SK-N-SH treated with all-trans-retinoic acid at 6 μM for 48 hours (cell line): Measurements from ENCODE around the gene MEX3A.
"Not testable (repeated sequence)": the region's sequence is repeated elsewhere in the genome, so short reads cannot be mapped to it uniquely, and the experiment has no call there.

Experiments
- ATAC-seq: fragments of 200-7000 bp; cut with Tn5 transposase; 3 replicates; pipeline ENCODE4 v1.9.1; 2020; ENCODE audit warnings: mild to moderate bottlenecking, moderate library complexity
- ARNTL ChIP-seq: fragments of 450-650 bp; formaldehyde crosslinking; IDR thresholded peaks from 2 replicates; pipeline ENCODE4 v1.5.0; 2020; ENCODE audit warnings: low read depth, mild to moderate bottlenecking, moderate library complexity, borderline replicate concordance
- BACH2 ChIP-seq: fragments of 250-450 bp; sonication (Bioruptor Pico); IDR thresholded peaks from 2 replicates; pipeline ENCODE4 v1.9.0; 2021; ENCODE audit warnings: mild to moderate bottlenecking, borderline replicate concordance
- CSDC2 ChIP-seq: fragments of 250-450 bp; sonication (Bioruptor Pico); IDR thresholded peaks from 2 replicates; pipeline ENCODE4 v1.5.0; 2020; ENCODE audit warnings: mild to moderate bottlenecking, moderate library complexity
- ESRRG ChIP-seq: fragments of 250-450 bp; sonication (Bioruptor Pico); IDR thresholded peaks from 2 replicates; pipeline ENCODE4 v1.6.1; 2021; ENCODE audit warnings: mild to moderate bottlenecking
- GLIS3 ChIP-seq: fragments of 250-450 bp; sonication (Bioruptor Pico); IDR thresholded peaks from 2 replicates; pipeline ENCODE4 v1.5.0; 2020; ENCODE audit warnings: mild to moderate bottlenecking, moderate library complexity
- ISL1 ChIP-seq: fragments of 250-450 bp; sonication (Bioruptor Pico); IDR thresholded peaks from 2 replicates; pipeline ENCODE4 v2.1.2; 2022; ENCODE audit warnings: mild to moderate bottlenecking, moderate library complexity
- OSR1 ChIP-seq: fragments of 250-450 bp; sonication (Bioruptor Pico); IDR thresholded peaks from 2 replicates; pipeline ENCODE4 v1.8.0; 2022; ENCODE audit warnings: moderate library complexity, mild to moderate bottlenecking, inconsistent platforms
- PATZ1 ChIP-seq: fragments of 250-450 bp; sonication (Bioruptor Pico); IDR thresholded peaks from 2 replicates; pipeline ENCODE4 v1.8.0; 2020; ENCODE audit warnings: mild to moderate bottlenecking, moderate library complexity, borderline replicate concordance
- POU6F1 ChIP-seq: fragments of 250-450 bp; sonication (Bioruptor Pico); IDR thresholded peaks from 2 replicates; pipeline ENCODE4 v1.8.0; 2021; ENCODE audit warnings: low read depth, mild to moderate bottlenecking, moderate library complexity, borderline replicate concordance
- SNAI2 ChIP-seq: fragments of 250-450 bp; sonication (Bioruptor Pico); IDR thresholded peaks from 2 replicates; pipeline ENCODE4 v1.5.0; 2020; ENCODE audit warnings: mild to moderate bottlenecking, moderate library complexity
- TCF4 ChIP-seq: fragments of 250-450 bp; sonication (Bioruptor Pico); IDR thresholded peaks from 2 replicates; pipeline ENCODE4 v1.8.0; 2021; ENCODE audit warnings: mild to moderate bottlenecking, moderate library complexity, borderline replicate concordance
- TOX ChIP-seq: fragments of 250-450 bp; sonication (Bioruptor Pico); IDR thresholded peaks from 2 replicates; pipeline ENCODE4 v1.8.0; 2021; ENCODE audit warnings: mild to moderate bottlenecking, moderate library complexity, borderline replicate concordance
- ZC3H10 ChIP-seq: fragments of 250-450 bp; sonication (Bioruptor Pico); IDR thresholded peaks from 2 replicates; pipeline ENCODE4 v1.5.1; 2021; ENCODE audit warnings: mild to moderate bottlenecking, moderate library complexity
- ZFP3 ChIP-seq: fragments of 250-450 bp; sonication (Bioruptor Pico); IDR thresholded peaks from 2 replicates; pipeline ENCODE4 v1.5.0; 2020; ENCODE audit warnings: mild to moderate bottlenecking, moderate library complexity
- ZFP30 ChIP-seq: fragments of 450-650 bp; formaldehyde crosslinking; IDR thresholded peaks from 2 replicates; pipeline ENCODE4 v1.5.0; 2022; ENCODE audit warnings: mild to moderate bottlenecking, moderate library complexity
- ZNF565 ChIP-seq: fragments of 450-650 bp; formaldehyde crosslinking; conservative IDR thresholded peaks from 2 replicates; pipeline ENCODE4 v1.5.0; 2020; ENCODE audit warnings: low read depth, mild to moderate bottlenecking, moderate library complexity
- ZNF70 ChIP-seq: fragments of 450-650 bp; formaldehyde crosslinking; IDR thresholded peaks from 2 replicates; pipeline ENCODE4 v1.5.0; 2020; ENCODE audit warnings: mild to moderate bottlenecking, moderate library complexity
- TF ChIP-seq, protein P1 (sequence below): fragments of 250-450 bp; sonication (Bioruptor Pico); IDR thresholded peaks from 2 replicates; pipeline ENCODE4 v1.5.1; 2021; ENCODE audit warnings: mild to moderate bottlenecking, moderate library complexity
- TF ChIP-seq, protein P2 (sequence below): fragments of 250-450 bp; sonication (Bioruptor Pico); IDR thresholded peaks from 2 replicates; pipeline ENCODE4 v1.5.0; 2020; ENCODE audit warnings: mild to moderate bottlenecking, moderate library complexity

MEX3A gene

GRCh38 chr1:156121457-156121856 is 39.2 kb upstream of the MEX3A start (continued):
- TF ChIP-seq, protein P1, sequence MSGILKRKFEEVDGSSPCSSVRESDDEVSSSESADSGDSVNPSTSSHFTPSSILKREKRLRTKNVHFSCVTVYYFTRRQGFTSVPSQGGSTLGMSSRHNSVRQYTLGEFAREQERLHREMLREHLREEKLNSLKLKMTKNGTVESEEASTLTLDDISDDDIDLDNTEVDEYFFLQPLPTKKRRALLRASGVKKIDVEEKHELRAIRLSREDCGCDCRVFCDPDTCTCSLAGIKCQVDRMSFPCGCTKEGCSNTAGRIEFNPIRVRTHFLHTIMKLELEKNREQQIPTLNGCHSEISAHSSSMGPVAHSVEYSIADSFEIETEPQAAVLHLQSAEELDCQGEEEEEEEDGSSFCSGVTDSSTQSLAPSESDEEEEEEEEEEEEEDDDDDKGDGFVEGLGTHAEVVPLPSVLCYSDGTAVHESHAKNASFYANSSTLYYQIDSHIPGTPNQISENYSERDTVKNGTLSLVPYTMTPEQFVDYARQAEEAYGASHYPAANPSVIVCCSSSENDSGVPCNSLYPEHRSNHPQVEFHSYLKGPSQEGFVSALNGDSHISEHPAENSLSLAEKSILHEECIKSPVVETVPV: no peak
- TF ChIP-seq CSDC2 (CRISPR knock-in tag) (no peak), POU6F1 (CRISPR knock-in tag) (no peak), ESRRG (CRISPR knock-in tag) (no peak), TOX (CRISPR knock-in tag) (no peak), GLIS3 (CRISPR knock-in tag) (no peak), SNAI2 (no peak)
- TF ChIP-seq, all 23 proteins: peak for 0

GRCh38 chr1:156121005-156121404 is 38.7 kb upstream of the MEX3A start:
- not testable (repeated sequence) for ATAC-seq

GRCh38 chr1:156120318-156120717 is 38.1 kb upstream of the MEX3A start:
- TF ChIP-seq ISL1 (CRISPR knock-in tag) (no peak), ZC3H10 (CRISPR knock-in tag) (no peak), ZNF70 (CRISPR knock-in tag) (no peak), ESRRG (CRISPR knock-in tag) (no peak), OSR1 (CRISPR knock-in tag) (no peak)
- TF ChIP-seq, protein P1: no peak
- no peak for ATAC-seq

GRCh38 chr1:156119503-156120209 is 37.4 kb upstream of the MEX3A start:
- peak; percentile 56; the same call in 1 of the 2 replicates for TF ChIP-seq PATZ1 (CRISPR knock-in tag)
- no peak for TF ChIP-seq OSR1 (CRISPR knock-in tag)
- peak; percentile 3 for ATAC-seq

DNA sequence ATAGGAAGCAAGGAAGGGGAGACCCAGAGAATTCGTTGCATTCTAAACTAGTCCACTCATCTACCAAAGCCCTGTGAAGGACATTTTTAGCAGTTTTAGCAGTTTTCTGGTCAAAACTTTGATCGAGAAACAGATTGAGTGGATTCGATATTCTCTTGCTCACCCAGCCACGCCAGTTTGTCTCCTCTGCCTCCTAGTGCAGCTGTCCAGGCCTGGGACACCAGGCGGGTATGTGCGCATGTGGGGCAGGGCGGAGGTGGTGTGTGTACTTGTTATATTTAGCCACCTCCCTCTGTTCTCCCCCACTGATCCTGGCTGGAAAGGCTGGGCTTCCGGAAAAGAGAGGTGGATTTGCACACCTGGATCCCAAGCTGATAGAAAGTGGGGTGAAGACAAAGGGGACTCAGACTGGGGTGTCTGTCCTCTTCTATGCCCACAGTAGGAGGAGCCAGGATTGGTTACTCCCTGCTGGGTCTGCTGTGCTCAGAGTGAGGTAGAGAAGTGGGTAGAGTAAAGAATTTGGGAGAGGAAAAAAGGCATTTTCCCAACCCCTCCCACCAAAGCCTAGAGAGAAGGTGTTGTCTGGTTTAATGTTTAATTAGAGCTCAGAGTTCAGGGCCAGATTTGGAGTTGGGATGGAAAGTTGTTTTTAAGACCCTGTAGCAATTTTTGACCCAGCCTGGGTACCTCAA is 36.1 kb upstream of the MEX3A start:
- ATAC-seq: no peak
- TF ChIP-seq ZNF565 (CRISPR knock-in tag) (no peak), ZFP3 (CRISPR knock-in tag) (no peak), SNAI2 (no peak), ZNF70 (CRISPR knock-in tag) (no peak)

DNA sequence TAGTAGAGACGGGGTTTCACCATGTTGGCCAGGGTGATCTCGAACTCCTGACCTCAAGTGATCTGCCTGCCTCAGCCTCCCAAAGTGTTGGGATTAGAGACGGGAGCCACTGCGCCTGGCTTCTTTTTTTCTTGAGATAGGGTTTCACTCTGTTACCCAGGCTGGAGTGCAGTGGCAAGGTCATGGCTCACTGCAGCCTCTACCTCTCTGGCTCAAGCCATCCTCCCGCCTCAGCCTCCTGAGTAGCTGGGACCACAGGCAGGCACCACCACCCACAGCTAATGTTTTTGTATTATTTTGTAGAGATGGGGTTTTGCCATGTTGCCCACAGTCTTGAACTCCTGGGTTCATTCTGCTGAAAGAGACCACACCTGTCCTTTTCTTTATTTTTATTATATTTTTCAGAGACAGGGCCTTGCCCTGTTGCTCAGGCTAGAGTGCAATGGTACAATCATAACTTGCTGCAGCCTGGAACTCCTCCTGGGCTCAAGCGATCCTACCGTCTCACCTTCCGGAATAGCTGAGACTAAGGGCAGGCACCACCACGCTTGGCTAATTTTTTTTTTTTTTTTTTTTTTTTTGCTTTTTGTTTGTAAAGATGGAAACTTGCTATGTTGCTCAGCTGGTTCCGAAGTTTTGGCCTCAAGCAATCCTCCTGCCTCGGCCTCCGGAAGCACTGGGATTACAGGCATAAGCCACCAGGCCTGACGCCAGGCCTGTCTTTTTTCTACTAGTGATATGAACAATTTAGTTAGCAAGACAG is 35.3 kb upstream of the MEX3A start:
- ATAC-seq: no peak
- TF ChIP-seq ZNF70 (CRISPR knock-in tag) (no peak), GLIS3 (CRISPR knock-in tag) (no peak), ZFP30 (CRISPR knock-in tag) (no peak), ARNTL (no peak), TCF4 (CRISPR knock-in tag) (no peak), ZC3H10 (CRISPR knock-in tag) (no peak), BACH2 (CRISPR knock-in tag) (no peak), ISL1 (CRISPR knock-in tag) (no peak)
- TF ChIP-seq, protein P1: no peak
- TF ChIP-seq, protein P2, sequence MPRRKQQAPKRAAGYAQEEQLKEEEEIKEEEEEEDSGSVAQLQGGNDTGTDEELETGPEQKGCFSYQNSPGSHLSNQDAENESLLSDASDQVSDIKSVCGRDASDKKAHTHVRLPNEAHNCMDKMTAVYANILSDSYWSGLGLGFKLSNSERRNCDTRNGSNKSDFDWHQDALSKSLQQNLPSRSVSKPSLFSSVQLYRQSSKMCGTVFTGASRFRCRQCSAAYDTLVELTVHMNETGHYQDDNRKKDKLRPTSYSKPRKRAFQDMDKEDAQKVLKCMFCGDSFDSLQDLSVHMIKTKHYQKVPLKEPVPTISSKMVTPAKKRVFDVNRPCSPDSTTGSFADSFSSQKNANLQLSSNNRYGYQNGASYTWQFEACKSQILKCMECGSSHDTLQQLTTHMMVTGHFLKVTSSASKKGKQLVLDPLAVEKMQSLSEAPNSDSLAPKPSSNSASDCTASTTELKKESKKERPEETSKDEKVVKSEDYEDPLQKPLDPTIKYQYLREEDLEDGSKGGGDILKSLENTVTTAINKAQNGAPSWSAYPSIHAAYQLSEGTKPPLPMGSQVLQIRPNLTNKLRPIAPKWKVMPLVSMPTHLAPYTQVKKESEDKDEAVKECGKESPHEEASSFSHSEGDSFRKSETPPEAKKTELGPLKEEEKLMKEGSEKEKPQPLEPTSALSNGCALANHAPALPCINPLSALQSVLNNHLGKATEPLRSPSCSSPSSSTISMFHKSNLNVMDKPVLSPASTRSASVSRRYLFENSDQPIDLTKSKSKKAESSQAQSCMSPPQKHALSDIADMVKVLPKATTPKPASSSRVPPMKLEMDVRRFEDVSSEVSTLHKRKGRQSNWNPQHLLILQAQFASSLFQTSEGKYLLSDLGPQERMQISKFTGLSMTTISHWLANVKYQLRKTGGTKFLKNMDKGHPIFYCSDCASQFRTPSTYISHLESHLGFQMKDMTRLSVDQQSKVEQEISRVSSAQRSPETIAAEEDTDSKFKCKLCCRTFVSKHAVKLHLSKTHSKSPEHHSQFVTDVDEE: no peak
